HG02678 (cell line): ENCODE results near the gene NSMF.
A peak's percentile ranks its signal among the peaks of the same experiment; 100 is the strongest.

ENCODE experiments used
- ATAC-seq: cut with Tn5 transposase; IDR thresholded peaks from one replicate; pipeline ENCODE4 v1.9.1; 2021; ENCODE audit warnings: mild to moderate bottlenecking, moderate library complexity; ENCODE audit not compliant: unreplicated experiment

NSMF gene

GRCh38 chr9:137433916-137434431 lies 25.2 kb downstream of the NSMF start:
- no peak for ATAC-seq

- no peak for ATAC-seq
Observed at GRCh38 chr9:137433349-137433915, 25.7 kb downstream of the NSMF start.

GRCh38 chr9:137432687-137433348 lies 26.3 kb downstream of the NSMF start:
- ATAC-seq: no peak

- ATAC-seq: no peak
Observed at GRCh38 chr9:137431416-137431931, 27.7 kb downstream of the NSMF start.

- ATAC-seq: no peak
Observed at GRCh38 chr9:137430723-137431415, 28.3 kb downstream of the NSMF start.

- ATAC-seq: no peak
Observed at GRCh38 chr9:137429974-137430722, 29.0 kb downstream of the NSMF start.

GRCh38 chr9:137429546-137429890 lies 29.6 kb downstream of the NSMF start:
- no peak for ATAC-seq

- no peak for ATAC-seq
Observed at GRCh38 chr9:137428841-137429545, 30.1 kb downstream of the NSMF start.

- ATAC-seq: no peak
Observed at GRCh38 chr9:137428311-137428630, 30.9 kb downstream of the NSMF start.

GRCh38 chr9:137427454-137428310 lies 31.5 kb downstream of the NSMF start:
- no peak for ATAC-seq

GRCh38 chr9:137426018-137426681 lies 33.0 kb downstream of the NSMF start:
- no peak for ATAC-seq

GRCh38 chr9:137423514-137424291 lies 35.4 kb downstream of the NSMF start:
- no peak for ATAC-seq

GRCh38 chr9:137422604-137423513 lies 36.3 kb downstream of the NSMF start, which contains the start of the genes EXD3 and NOXA1:
TSS of gene EXD3 (minus strand) at chr9:137423162. CDS start at chr9:137395357, 27,805 bp downstream.
TSS of gene NOXA1 (plus strand) at chr9:137423393. CDS start at chr9:137423530, 137 bp downstream.
- peak; percentile 86 for ATAC-seq

GRCh38 chr9:137421838-137422603 lies 37.1 kb downstream of the NSMF start:
- no peak for ATAC-seq

GRCh38 chr9:137417161-137418021 lies 41.7 kb downstream of the NSMF start:
- ATAC-seq: no peak
